ENCODE data around the gene ASB2.

ASB2 gene

GRCh38 chr14:93916498-93916897 is 59.9 kb downstream of the ASB2 start:
- no peak overlapping the region for H3K4me2 ChIP-seq (ENCODE audit: low read length)
- no peak overlapping the region for H2AFZ ChIP-seq (ENCODE audit: low read depth, low read length)
- no peaks in the 10 kb centered on the region for H3K9me3 ChIP-seq (ENCODE audit: insufficient read depth, low read length)
- H3K4me3 ChIP-seq (ENCODE audit: low read length), result no peak overlapping the region
- 0 out of 2 replicates have a peak, but pooled peaks cover 5% of the 10 kb centered on the region for H3K27me3 ChIP-seq (ENCODE audit: low read depth, low read length)
- H4K20me1 ChIP-seq (ENCODE audit: insufficient read depth, low read length), result no peaks in the 10 kb centered on the region
- TF ChIP-seq, protein P1, sequence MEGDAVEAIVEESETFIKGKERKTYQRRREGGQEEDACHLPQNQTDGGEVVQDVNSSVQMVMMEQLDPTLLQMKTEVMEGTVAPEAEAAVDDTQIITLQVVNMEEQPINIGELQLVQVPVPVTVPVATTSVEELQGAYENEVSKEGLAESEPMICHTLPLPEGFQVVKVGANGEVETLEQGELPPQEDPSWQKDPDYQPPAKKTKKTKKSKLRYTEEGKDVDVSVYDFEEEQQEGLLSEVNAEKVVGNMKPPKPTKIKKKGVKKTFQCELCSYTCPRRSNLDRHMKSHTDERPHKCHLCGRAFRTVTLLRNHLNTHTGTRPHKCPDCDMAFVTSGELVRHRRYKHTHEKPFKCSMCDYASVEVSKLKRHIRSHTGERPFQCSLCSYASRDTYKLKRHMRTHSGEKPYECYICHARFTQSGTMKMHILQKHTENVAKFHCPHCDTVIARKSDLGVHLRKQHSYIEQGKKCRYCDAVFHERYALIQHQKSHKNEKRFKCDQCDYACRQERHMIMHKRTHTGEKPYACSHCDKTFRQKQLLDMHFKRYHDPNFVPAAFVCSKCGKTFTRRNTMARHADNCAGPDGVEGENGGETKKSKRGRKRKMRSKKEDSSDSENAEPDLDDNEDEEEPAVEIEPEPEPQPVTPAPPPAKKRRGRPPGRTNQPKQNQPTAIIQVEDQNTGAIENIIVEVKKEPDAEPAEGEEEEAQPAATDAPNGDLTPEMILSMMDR (IDR thresholded peaks at IDR 0.05; ENCODE audit: low read depth, low read length), result no peak
- no peak for TF ChIP-seq EZH2phosphoT487 (IDR thresholded peaks at IDR 0.05; ENCODE audit: low read depth)
- no peaks in the 10 kb centered on the region for H3K79me2 ChIP-seq (ENCODE audit: low read length)
- H3K36me3 ChIP-seq (replicated peaks; ENCODE audit: low read depth, low read length), result no peaks in the 10 kb centered on the region
- H3K9ac ChIP-seq (ENCODE audit: low read length), result no peak overlapping the region
- no peaks in the 10 kb centered on the region for H3K4me1 ChIP-seq (ENCODE audit: low read length)
- H3K27ac ChIP-seq (ENCODE audit: low read length), result no peak overlapping the region

DNA sequence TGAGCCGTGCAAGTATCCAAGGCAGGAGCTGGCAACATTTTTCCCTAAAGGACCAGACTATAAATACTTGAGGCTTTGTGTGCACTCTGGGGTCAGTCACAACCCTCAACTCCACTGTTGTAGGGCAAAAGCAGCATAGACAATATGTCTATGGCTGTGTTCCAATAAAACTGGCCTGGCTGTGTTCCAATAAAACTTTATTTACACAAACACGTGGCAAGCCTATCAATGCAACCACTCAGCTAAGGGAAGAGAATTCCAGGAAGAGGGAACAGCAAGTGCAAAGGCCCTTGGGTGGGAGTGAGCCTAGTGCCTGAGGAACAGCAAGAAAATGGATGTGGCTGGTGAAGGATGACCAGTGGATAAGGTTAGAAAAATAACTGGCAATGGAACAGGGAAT is 60.6 kb downstream of the ASB2 start:
- H4K20me1 ChIP-seq (ENCODE audit: insufficient read depth, low read length), result no peaks in the 10 kb centered on the region
- no peak overlapping the region for H3K4me2 ChIP-seq (ENCODE audit: low read length)
- H3K9ac ChIP-seq (ENCODE audit: low read length), result no peak overlapping the region
- H3K9me3 ChIP-seq (ENCODE audit: insufficient read depth, low read length), result no peaks in the 10 kb centered on the region
- no peak for TF ChIP-seq EZH2phosphoT487 (IDR thresholded peaks at IDR 0.05; ENCODE audit: low read depth)
- TF ChIP-seq, protein P1 (IDR thresholded peaks at IDR 0.05; ENCODE audit: low read depth, low read length), result no peak
- no peak overlapping the region for H2AFZ ChIP-seq (ENCODE audit: low read depth, low read length)
- H3K36me3 ChIP-seq (replicated peaks; ENCODE audit: low read depth, low read length), result no peaks in the 10 kb centered on the region
- 0 out of 2 replicates have a peak, but pooled peaks cover 5% of the 10 kb centered on the region for H3K27me3 ChIP-seq (ENCODE audit: low read depth, low read length)
- no peak overlapping the region for H3K27ac ChIP-seq (ENCODE audit: low read length)
- H3K4me1 ChIP-seq (ENCODE audit: low read length), result no peaks in the 10 kb centered on the region
- H3K79me2 ChIP-seq (ENCODE audit: low read length), result no peaks in the 10 kb centered on the region
- H3K4me3 ChIP-seq (ENCODE audit: low read length), result no peak overlapping the region

GRCh38 chr14:93915070-93915705 is 61.2 kb downstream of the ASB2 start:
- no peaks in the 10 kb centered on the region for H3K79me2 ChIP-seq (ENCODE audit: low read length)
- H2AFZ ChIP-seq (ENCODE audit: low read depth, low read length), result no peak overlapping the region
- H3K27me3 ChIP-seq (ENCODE audit: low read depth, low read length), result 0 out of 2 replicates have a peak, but pooled peaks cover 5% of the 10 kb centered on the region
- H3K4me1 ChIP-seq (ENCODE audit: low read length), result no peaks in the 10 kb centered on the region
- H3K4me3 ChIP-seq (ENCODE audit: low read length), result no peak overlapping the region
- H4K20me1 ChIP-seq (ENCODE audit: insufficient read depth, low read length), result no peaks in the 10 kb centered on the region
- no peaks in the 10 kb centered on the region for H3K36me3 ChIP-seq (replicated peaks; ENCODE audit: low read depth, low read length)
- H3K4me2 ChIP-seq (ENCODE audit: low read length), result no peak overlapping the region
- H3K27ac ChIP-seq (ENCODE audit: low read length), result no peak overlapping the region
- no peak overlapping the region for H3K9ac ChIP-seq (ENCODE audit: low read length)
- TF ChIP-seq EZH2phosphoT487 (IDR thresholded peaks at IDR 0.05; ENCODE audit: low read depth), result no peak
- TF ChIP-seq, protein P1 (IDR thresholded peaks at IDR 0.05; ENCODE audit: low read depth, low read length), result no peak
- no peaks in the 10 kb centered on the region for H3K9me3 ChIP-seq (ENCODE audit: insufficient read depth, low read length)

- Histone ChIP-seq H3K4me2 (ENCODE audit: low read length) (no peak overlapping the region), H3K4me3 (ENCODE audit: low read length) (no peak overlapping the region), H3K79me2 (ENCODE audit: low read length) (no peaks in the 10 kb centered on the region), H3K36me3 (replicated peaks; ENCODE audit: low read depth, low read length) (no peaks in the 10 kb centered on the region), H2AFZ (ENCODE audit: low read depth, low read length) (no peak overlapping the region), H3K9me3 (ENCODE audit: insufficient read depth, low read length) (no peaks in the 10 kb centered on the region), H3K27ac (ENCODE audit: low read length) (no peak overlapping the region), H4K20me1 (ENCODE audit: insufficient read depth, low read length) (no peaks in the 10 kb centered on the region), H3K9ac (ENCODE audit: low read length) (no peak overlapping the region), H3K27me3 (ENCODE audit: low read depth, low read length) (0 out of 2 replicates have a peak, but pooled peaks cover 5% of the 10 kb centered on the region), H3K4me1 (ENCODE audit: low read length) (no peaks in the 10 kb centered on the region)
- TF ChIP-seq EZH2phosphoT487 (IDR thresholded peaks at IDR 0.05; ENCODE audit: low read depth), result no peak
- TF ChIP-seq, protein P1 (IDR thresholded peaks at IDR 0.05; ENCODE audit: low read depth, low read length), result no peak
These were observed 62.1 kb downstream of the ASB2 start for GRCh38 chr14:93914278-93914677.
